Stomach (tissue), 4 donors: Measurements from ENCODE around the gene SLC9A4.

ENCODE experiments used
- CTCF ChIP-seq, 7 experiments: fragments of 450-650 bp in 4 of 7; fragments of 200-600 bp in 3 of 7; sonication (generic) in 3 of 7; IDR thresholded peaks; one replicate each; pipeline ENCODE4 v1.5.1; 2016 to 2019; ENCODE audit warnings: antibody characterized with exemption in 7 of 7, control low read depth in 2 of 7, mild to moderate bottlenecking in 1 of 7
- EP300 ChIP-seq: sonication (generic); formaldehyde crosslinking; IDR thresholded peaks from one replicate; pipeline ENCODE4 v1.6.1; 2017; ENCODE audit warnings: antibody characterized with exemption
- POLR2A ChIP-seq, 4 donors: fragments of 450-650 bp; IDR thresholded peaks; one replicate each; pipeline ENCODE4 v1.6.1; 2016; ENCODE audit warnings: antibody characterized with exemption in 4 of 4, control low read depth in 2 of 4, mild to moderate bottlenecking in 1 of 4, moderate library complexity in 1 of 4

GRCh38 chr2:102484310-102485061, 11.5 kb downstream of the SLC9A4 start:
- no peak for TF ChIP-seq EP300
- no peak for TF ChIP-seq CTCF (IDR thresholded peaks at IDR 0.05)
- TF ChIP-seq POLR2A (IDR thresholded peaks at IDR 0.05) = no peak
